HFFc6 (cell line): ENCODE results near the gene JOSD2. TPM values are rescaled to one million over a fixed set of nuclear protein-coding genes. Genes with fewer than 3 reads are reported as not detected.

Experiments used
- DNase-seq: peaks from one replicate; pipeline ENCODE4 v3.0.0-alpha.2; 2018
- H3K27ac Mint-ChIP-seq: 2 replicates; pipeline ENCODE4 v1.8.0; 2020; ENCODE audit warnings: mild to moderate bottlenecking, mixed read lengths
- H3K27me3 Mint-ChIP-seq: 2 replicates; pipeline ENCODE4 v1.8.0; 2021; ENCODE audit warnings: mild to moderate bottlenecking, moderate library complexity, mixed read lengths; ENCODE audit not compliant: insufficient read depth
- H3K36me3 Mint-ChIP-seq: 2 replicates; pipeline ENCODE4 v1.8.0; 2021; ENCODE audit warnings: low read depth, mixed read lengths
- H3K4me1 Mint-ChIP-seq: 2 replicates; pipeline ENCODE4 v1.8.0; 2020; ENCODE audit warnings: low read depth, mixed read lengths
- H3K4me3 Mint-ChIP-seq: 2 replicates; pipeline ENCODE4 v1.8.0; 2020; ENCODE audit warnings: mild to moderate bottlenecking, moderate library complexity, mixed read lengths
- H3K9me3 Mint-ChIP-seq: 2 replicates; pipeline ENCODE4 v1.8.0; 2020; ENCODE audit warnings: mild to moderate bottlenecking, mixed read lengths
- total RNA-seq, 6 experiments: library from RNA; stranded (reverse); fragmentation: NEBNext Ultra II Directional; extraction: Animal tissue kit (Norgen Biotek cat#: 25700); gene quantifications; 2 replicates in 1 of 6; 3 replicates in 5 of 6; pipeline ENCODE4 v1.2.3, GENCODE V29; 2021
- TF ChIP-seq, protein P1 (sequence below): fragments of 200-600 bp; sonication (generic); IDR thresholded peaks from 2 replicates; pipeline ENCODE4 v1.5.0; 2021; ENCODE audit warnings: antibody characterized with exemption, mild to moderate bottlenecking

The JOSD2 gene
- total RNA-seq, 6 experiments from 2014 or later, result 62.7 to 86.3 (median 72.8) TPM

DNA sequence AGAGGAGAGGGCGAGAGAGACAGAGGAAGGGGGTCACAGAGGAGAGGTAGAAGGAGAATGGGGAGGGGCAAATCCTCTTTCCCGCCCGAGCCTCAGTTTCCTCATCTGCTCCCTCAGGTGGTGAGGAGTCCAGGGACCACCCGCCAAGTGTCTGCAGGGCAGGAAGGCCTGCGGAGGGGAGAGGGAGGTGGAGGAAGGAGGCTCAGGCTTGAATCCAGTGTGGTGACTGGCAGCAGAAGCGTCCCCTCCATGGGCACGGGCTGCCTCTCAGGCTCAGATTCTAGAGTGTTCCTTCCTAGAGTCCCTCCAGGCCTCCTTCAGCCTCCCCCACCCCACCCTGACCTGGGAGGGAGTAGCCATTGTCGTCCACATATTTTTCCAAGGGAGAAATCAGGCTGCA, 17.8 kb downstream of the JOSD2 start:
- Mint-ChIP-seq H3K27ac (no peak overlapping the region), H3K36me3 (no peaks in the 10 kb centered on the region), H3K27me3 (peaks cover 42% of the 10 kb centered on the region), H3K4me1 (peaks cover 9% of the 10 kb centered on the region), H3K4me3 (no peak overlapping the region), H3K9me3 (peaks cover 4% of the 10 kb centered on the region; the same call in 1 of the 2 replicates)
- TF ChIP-seq, protein P1, sequence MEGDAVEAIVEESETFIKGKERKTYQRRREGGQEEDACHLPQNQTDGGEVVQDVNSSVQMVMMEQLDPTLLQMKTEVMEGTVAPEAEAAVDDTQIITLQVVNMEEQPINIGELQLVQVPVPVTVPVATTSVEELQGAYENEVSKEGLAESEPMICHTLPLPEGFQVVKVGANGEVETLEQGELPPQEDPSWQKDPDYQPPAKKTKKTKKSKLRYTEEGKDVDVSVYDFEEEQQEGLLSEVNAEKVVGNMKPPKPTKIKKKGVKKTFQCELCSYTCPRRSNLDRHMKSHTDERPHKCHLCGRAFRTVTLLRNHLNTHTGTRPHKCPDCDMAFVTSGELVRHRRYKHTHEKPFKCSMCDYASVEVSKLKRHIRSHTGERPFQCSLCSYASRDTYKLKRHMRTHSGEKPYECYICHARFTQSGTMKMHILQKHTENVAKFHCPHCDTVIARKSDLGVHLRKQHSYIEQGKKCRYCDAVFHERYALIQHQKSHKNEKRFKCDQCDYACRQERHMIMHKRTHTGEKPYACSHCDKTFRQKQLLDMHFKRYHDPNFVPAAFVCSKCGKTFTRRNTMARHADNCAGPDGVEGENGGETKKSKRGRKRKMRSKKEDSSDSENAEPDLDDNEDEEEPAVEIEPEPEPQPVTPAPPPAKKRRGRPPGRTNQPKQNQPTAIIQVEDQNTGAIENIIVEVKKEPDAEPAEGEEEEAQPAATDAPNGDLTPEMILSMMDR, result no peak
- DNase-seq, result no peak

DNA sequence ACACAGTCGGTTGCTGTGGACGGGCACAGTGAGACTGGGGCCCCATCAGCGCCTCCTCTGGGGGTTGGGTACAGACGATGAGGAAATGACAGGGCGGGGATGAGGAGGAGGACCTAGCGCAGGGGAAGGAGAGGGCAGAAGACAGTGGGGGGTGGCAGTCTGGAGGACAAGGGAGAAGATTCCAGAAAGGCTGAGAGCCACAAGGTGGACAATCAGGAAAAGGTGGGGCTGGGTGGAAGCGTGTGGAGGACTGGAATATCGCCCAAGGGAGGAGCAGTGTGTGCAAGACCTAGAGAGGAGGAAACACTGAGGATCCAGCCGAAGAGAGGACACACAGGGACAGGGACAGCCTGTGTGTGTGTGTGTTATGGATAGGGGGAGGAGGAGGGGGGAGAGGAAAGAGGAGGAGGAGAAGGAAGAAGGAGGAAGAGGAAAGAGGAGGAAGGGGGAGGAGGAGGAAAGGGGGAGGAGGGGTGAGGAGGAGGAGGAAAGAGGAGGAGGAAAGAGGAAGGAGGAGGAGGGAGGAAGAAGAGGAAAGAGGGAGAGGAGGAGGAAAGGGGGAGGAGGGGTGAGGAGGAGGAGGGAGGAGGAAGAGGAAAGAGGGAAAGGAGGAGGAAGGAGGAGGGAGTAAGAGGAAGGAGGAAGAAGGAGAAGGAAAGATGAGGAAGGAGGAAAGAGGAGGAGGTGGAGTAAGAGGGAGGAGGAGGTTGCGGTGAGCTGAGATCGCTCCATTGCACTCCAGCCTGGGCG, 18.5 kb downstream of the JOSD2 start:
- Mint-ChIP-seq H3K27ac (no peak overlapping the region), H3K27me3 (peaks cover 47% of the 10 kb centered on the region), H3K4me1 (peaks cover 9% of the 10 kb centered on the region), H3K9me3 (peaks cover 4% of the 10 kb centered on the region; the same call in 1 of the 2 replicates), H3K4me3 (no peak overlapping the region), H3K36me3 (no peaks in the 10 kb centered on the region)
- TF ChIP-seq, protein P1, result no peak
- no peak for DNase-seq

DNA sequence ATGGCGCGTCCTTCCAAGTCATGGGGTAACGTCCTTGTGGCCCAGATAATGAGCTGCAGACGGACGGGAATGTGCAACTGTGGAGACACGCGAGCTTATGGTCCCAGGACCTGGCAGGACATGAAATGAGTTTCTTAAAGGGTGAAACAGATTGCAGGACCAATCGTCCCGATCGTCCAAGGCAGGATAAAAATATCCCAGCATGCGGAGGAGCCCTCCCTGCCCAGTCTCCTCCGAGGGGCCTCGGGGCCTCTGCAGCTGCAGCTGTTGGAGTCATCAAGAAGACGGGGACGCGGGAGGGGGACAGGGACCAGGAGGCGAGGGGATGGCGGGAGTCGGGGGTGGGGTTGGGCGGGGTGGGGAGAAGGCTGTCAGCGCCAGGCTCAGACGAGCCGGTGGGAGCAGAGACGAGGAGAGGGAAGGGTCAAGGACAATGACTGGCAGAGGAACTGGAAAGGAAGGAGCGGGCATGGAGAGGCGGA, 20.0 kb downstream of the JOSD2 start:
- H3K36me3 Mint-ChIP-seq, result peaks cover 10% of the 10 kb centered on the region
- DNase-seq, result no peak
- peaks cover 11% of the 10 kb centered on the region for H3K9me3 Mint-ChIP-seq
- no peak overlapping the region for H3K4me3 Mint-ChIP-seq
- peaks cover 57% of the 10 kb centered on the region for H3K27me3 Mint-ChIP-seq
- H3K4me1 Mint-ChIP-seq, result peaks cover 9% of the 10 kb centered on the region
- no peak overlapping the region for H3K27ac Mint-ChIP-seq
- TF ChIP-seq, protein P1, result no peak

DNA sequence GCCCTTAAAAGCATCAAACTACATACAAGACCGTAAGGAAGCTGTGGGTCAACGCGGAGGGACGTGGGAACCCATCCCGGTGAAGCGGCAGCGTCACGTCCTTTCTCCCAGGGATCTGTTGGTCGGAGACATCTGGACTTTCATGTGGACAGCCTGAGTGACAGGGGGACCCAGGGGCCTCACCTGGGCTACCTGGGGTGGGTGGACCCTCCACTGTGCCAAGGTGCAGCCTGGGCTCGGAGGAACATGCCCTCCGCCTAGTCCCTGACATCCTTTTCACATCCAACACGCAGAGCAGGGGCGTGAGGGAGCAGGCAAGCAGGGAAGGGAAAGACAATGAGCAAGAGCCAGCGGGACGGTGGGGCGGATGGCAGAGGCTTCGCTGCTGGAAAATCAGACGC, 20.6 kb downstream of the JOSD2 start:
- Mint-ChIP-seq H3K27me3 (peaks cover 56% of the 10 kb centered on the region), H3K4me3 (no peak overlapping the region), H3K36me3 (peaks cover 15% of the 10 kb centered on the region), H3K9me3 (peaks cover 11% of the 10 kb centered on the region), H3K27ac (no peak overlapping the region), H3K4me1 (peaks cover 9% of the 10 kb centered on the region)
- no peak for DNase-seq
- TF ChIP-seq, protein P1, result no peak

DNA sequence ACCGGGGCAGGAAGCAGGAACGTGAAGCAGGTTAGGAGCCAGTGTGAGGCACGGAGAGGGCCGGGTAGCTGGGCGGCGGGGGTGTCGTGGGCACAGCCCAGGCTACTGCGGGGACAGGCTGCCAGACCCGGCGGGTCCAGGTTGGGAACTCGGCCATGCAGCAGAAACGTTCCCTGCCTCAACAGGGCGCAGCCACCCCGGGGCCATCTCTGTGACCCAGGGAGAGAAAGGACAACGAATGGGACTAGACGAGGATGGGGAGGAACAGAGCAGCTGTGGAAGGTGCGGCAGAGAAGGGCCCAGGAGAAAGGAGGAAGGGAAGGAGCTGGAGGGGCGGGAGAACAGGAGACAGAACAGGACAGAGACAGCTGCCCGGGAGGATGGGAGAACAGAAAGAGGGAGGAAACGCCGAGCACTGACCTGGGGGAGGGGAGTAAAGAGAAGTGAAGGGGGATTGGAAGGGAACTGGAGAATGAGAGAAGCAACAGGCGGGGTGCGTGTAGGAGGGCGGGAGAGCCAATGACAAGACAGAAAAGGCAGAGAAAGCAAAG, 21.5 kb downstream of the JOSD2 start:
- H3K36me3 Mint-ChIP-seq, result peaks cover 19% of the 10 kb centered on the region
- no peak overlapping the region; the same call in 1 of the 2 replicates for H3K4me3 Mint-ChIP-seq
- peaks cover 54% of the 10 kb centered on the region for H3K27me3 Mint-ChIP-seq
- peaks cover 9% of the 10 kb centered on the region for H3K4me1 Mint-ChIP-seq
- peaks cover 11% of the 10 kb centered on the region for H3K9me3 Mint-ChIP-seq
- DNase-seq, result no peak
- no peak overlapping the region; the same call in 1 of the 2 replicates for H3K27ac Mint-ChIP-seq
- TF ChIP-seq, protein P1, result no peak
